Stimulated activated CD8-positive, alpha-beta memory T cell treated with anti-CD3 and anti-CD28 coated beads, Interleukin-7, amount 100 ng/mL, for 4 hours (primary cell): ENCODE results near the gene ARAP2.

Source experiments
- DNase-seq, 2 donors: peaks; one replicate each; pipeline ENCODE4 v3.0.0-alpha.2; 2020; ENCODE audit warnings: low read depth in 2 of 2

ARAP2 gene

GRCh38 chr4:36042122-36042970 lies 202.0 kb downstream of the ARAP2 start:
- no peak for DNase-seq

- no peak for DNase-seq
Measured at GRCh38 chr4:36041340-36041739, 203.0 kb downstream of the ARAP2 start.

GRCh38 chr4:36039026-36039425 lies 205.3 kb downstream of the ARAP2 start:
- no peak for DNase-seq

GRCh38 chr4:36038491-36038890 lies 205.8 kb downstream of the ARAP2 start:
- no peak for DNase-seq

GRCh38 chr4:36037127-36037526 lies 207.2 kb downstream of the ARAP2 start:
- no peak for DNase-seq

GRCh38 chr4:36029951-36030350 lies 214.4 kb downstream of the ARAP2 start:
- no peak for DNase-seq

GRCh38 chr4:36027203-36027602 lies 217.1 kb downstream of the ARAP2 start:
- no peak for DNase-seq

GRCh38 chr4:36026348-36026880 lies 217.9 kb downstream of the ARAP2 start:
- DNase-seq: no peak

- no peak for DNase-seq
Measured at GRCh38 chr4:36024901-36025660, 219.2 kb downstream of the ARAP2 start.

GRCh38 chr4:36020351-36020750 lies 224.0 kb downstream of the ARAP2 start:
- DNase-seq: no peak
